B cell (primary cell): ENCODE results near the gene OLFML2B. TPM values are rescaled to one million over a fixed set of nuclear protein-coding genes. Genes with fewer than 3 reads are reported as not detected.
A peak's percentile ranks its signal among the peaks of the same experiment; 100 is the strongest.

ENCODE experiments used
- ATAC-seq: fragments of 200-7000 bp; cut with Tn5 transposase; one replicate; pipeline ENCODE4 v1.10.0; 2021; ENCODE audit warnings: low read depth, mild to moderate bottlenecking, moderate number of reproducible peaks, moderate library complexity
- CTCF ChIA-PET: fragments of 350-600 bp; sonication (Branson Sonifier 250); formaldehyde crosslinking; loops from one replicate; lab custom pipeline; 2021; ENCODE audit warnings: antibody characterized with exemption, inconsistent platforms; lab: Charles Lee
- POLR2A ChIA-PET: fragments of 350-600 bp; sonication (Branson Sonifier 250); formaldehyde crosslinking; loops from one replicate; lab custom pipeline; 2021; ENCODE audit warnings: antibody characterized with exemption; lab: Charles Lee
- DNase-seq: peaks from one replicate; pipeline ENCODE4 v3.0.0; 2013
- H2AFZ ChIP-seq: 2 replicates; pipeline ENCODE4 v1.6.1; 2012; ENCODE audit warnings: mild to moderate bottlenecking, low read depth, low read length; ENCODE audit not compliant: insufficient read depth, poor library complexity, severe bottlenecking
- H3K27ac ChIP-seq, 2 donors: 1 replicate in 1 of 2; 2 replicates in 1 of 2; pipeline ENCODE4 v1.5.1; 2012 to 2013; ENCODE audit warnings: low read length in 2 of 2, mild to moderate bottlenecking in 2 of 2, moderate library complexity in 1 of 2
- H3K27me3 ChIP-seq, 4 experiments: fragments of 200-600 bp in 1 of 4; sonication (generic) in 1 of 4; replicated peaks in 1 of 4; 1 replicate in 2 of 4; 2 replicates in 2 of 4; pipeline versions ENCODE4 v1.6.1 to v1.7.0; 2013 to 2016; ENCODE audit warnings: low read length in 3 of 4, mild to moderate bottlenecking in 2 of 4, mixed read lengths in 1 of 4, moderate library complexity in 1 of 4; ENCODE audit not compliant: insufficient read depth in 4 of 4, control insufficient read depth in 3 of 4; ENCODE audit errors: control extremely low read depth in 1 of 4
- H3K36me3 ChIP-seq, 2 experiments: replicated peaks in 1 of 2; 1 replicate in 1 of 2; 2 replicates in 1 of 2; pipeline versions ENCODE4 v1.6.1 to v1.7.1; 2013; ENCODE audit warnings: low read length in 1 of 2; ENCODE audit not compliant: insufficient read depth in 2 of 2, control insufficient read depth in 1 of 2; ENCODE audit errors: control extremely low read depth in 1 of 2, extremely low read depth in 1 of 2
- H3K4me1 ChIP-seq, 2 donors: fragments of 200-600 bp in 1 of 2; sonication (generic) in 1 of 2; 1 replicate in 1 of 2; 2 replicates in 1 of 2; pipeline versions ENCODE4 v1.5.1 to v1.6.1; 2013 to 2017; ENCODE audit warnings: low read length in 2 of 2; ENCODE audit not compliant: control insufficient read depth in 2 of 2, insufficient read depth in 2 of 2
- H3K4me2 ChIP-seq: replicated peaks from 2 replicates; pipeline ENCODE3; 2012; ENCODE audit warnings: mild to moderate bottlenecking, low read depth, low read length; ENCODE audit not compliant: poor library complexity, severe bottlenecking
- H3K4me3 ChIP-seq, 5 experiments: fragments of 200-600 bp in 1 of 5; sonication (generic) in 1 of 5; 1 replicate in 3 of 5; 2 replicates in 2 of 5; pipeline versions ENCODE4 v1.5.1 to v1.7.0; 2011 to 2016; ENCODE audit warnings: low read length in 4 of 5, mild to moderate bottlenecking in 4 of 5, low read depth in 2 of 5, control low read depth in 1 of 5, moderate library complexity in 1 of 5; ENCODE audit not compliant: insufficient read depth in 1 of 5; ENCODE audit errors: control extremely low read depth in 1 of 5, extremely low read depth in 1 of 5
- H3K79me2 ChIP-seq: fragments of 200-600 bp; sonication (generic); one replicate; pipeline ENCODE4 v1.6.0; 2016; ENCODE audit warnings: low read length; ENCODE audit not compliant: control insufficient read depth, insufficient read depth
- H3K9ac ChIP-seq: fragments of 200-600 bp; sonication (generic); 2 replicates; pipeline ENCODE4 v1.6.1; 2017; ENCODE audit warnings: mild to moderate bottlenecking, low read length, moderate library complexity
- H3K9me3 ChIP-seq, 3 donors: one replicate each; pipeline versions ENCODE4 v1.6.1 to v1.7.1; 2013; ENCODE audit warnings: low read length in 2 of 3; ENCODE audit not compliant: control insufficient read depth in 2 of 3, insufficient read depth in 1 of 3; ENCODE audit errors: control extremely low read depth in 1 of 3
- H4K20me1 ChIP-seq: 2 replicates; pipeline ENCODE4 v1.6.0; 2012; ENCODE audit warnings: mild to moderate bottlenecking, low read length; ENCODE audit not compliant: insufficient read depth, control insufficient read depth, poor library complexity, severe bottlenecking
- H3K27ac Mint-ChIP-seq: one replicate; pipeline ENCODE4 v1.8.0; 2021; ENCODE audit warnings: mixed read lengths
- H3K27me3 Mint-ChIP-seq: one replicate; pipeline ENCODE4 v1.8.0; 2021; ENCODE audit warnings: mixed read lengths
- H3K4me1 Mint-ChIP-seq: one replicate; pipeline ENCODE4 v1.8.0; 2021; ENCODE audit warnings: mixed read lengths
- H3K4me3 Mint-ChIP-seq: one replicate; pipeline ENCODE4 v1.8.0; 2021; ENCODE audit warnings: mixed read lengths
- H3K9me3 Mint-ChIP-seq: one replicate; pipeline ENCODE4 v1.8.0; 2022; ENCODE audit warnings: mixed read lengths; ENCODE audit not compliant: insufficient read depth
- CTCF ChIP-seq: fragments of 200-600 bp; IDR thresholded peaks from one replicate; pipeline ENCODE4 v1.8.0; 2022; ENCODE audit warnings: antibody characterized with exemption, mild to moderate bottlenecking
- EZH2 ChIP-seq: IDR thresholded peaks from 2 replicates; pipeline ENCODE4 v1.6.1; 2012; ENCODE audit warnings: borderline replicate concordance, low read depth, mild to moderate bottlenecking, moderate library complexity, low read length; ENCODE audit not compliant: insufficient read depth, poor library complexity, severe bottlenecking
- WGBS: methylation state at CpG from one replicate; pipeline ENCODE4 v1.1.5; 2013; ENCODE audit warnings: missing lambda C conversion rate; ENCODE audit not compliant: insufficient coverage; 5-methylcytosine and 5-hydroxymethylcytosine counted together
- intact Hi-C: fragments of 100-400 bp; cut with micrococcal nuclease; formaldehyde crosslinking; loops from one replicate; pipeline ENCODE4 v1.10.0; 2022
- polyA plus RNA-seq: library from polyadenylated mRNA; depleted of rRNA; stranded (reverse); fragments of >200 nt; gene quantifications from 2 replicates; pipeline ENCODE4 v1.2.3, GENCODE V29; 2012
- total RNA-seq, 2 donors: library from RNA; stranded (reverse); fragments of 120-200 nt in 1 of 2; gene quantifications; 1 replicate in 1 of 2; 2 replicates in 1 of 2; pipeline versions ENCODE4 v1.2.3 to v1.2.4, GENCODE V29; 2013 to 2022

The OLFML2B gene
- total and polyA plus RNA-seq, 2 donors (not counting 1 experiment from before 2014, with no cell fraction given), result not detected

- Mint-ChIP-seq H3K4me1 (peaks cover 11% of the 10 kb centered on the region), H3K9me3 (no peaks in the 10 kb centered on the region), H3K27ac (no peak overlapping the region), H3K27me3 (peaks cover 63% of the 10 kb centered on the region), H3K4me3 (peak overlapping the region; percentile 86)
- Histone ChIP-seq H3K4me1 (peaks cover 13% of the 10 kb centered on the region in 2 donors), H3K79me2 (no peaks in the 10 kb centered on the region), H3K4me3 (peak overlapping the region in 4 of 5 experiments; percentile 24 to 71 (median 46)), H2AFZ (peak overlapping the region; percentile 72), H3K4me2 (peak overlapping the region; percentile 97), H3K9me3 (no peaks in the 10 kb centered on the region), H4K20me1 (no peaks in the 10 kb centered on the region), H3K9ac (peak overlapping the region; percentile 68), H3K36me3 (no peaks in the 10 kb centered on the region), H3K27me3 (peaks cover 0 to 47% (median 38%) of the 10 kb centered on the region in 4 experiments), H3K27ac (no peak overlapping the region)
- CTCF ChIA-PET, result no interaction called here
- ATAC-seq (no peak), DNase-seq (peak; percentile 27)
- 1% methylated on average over 21 of the region's 29 CpGs for WGBS
- TF ChIP-seq EZH2, result no peak
- TF ChIP-seq CTCF, result no peak
- intact Hi-C loops, result no loop called here
- POLR2A ChIA-PET, result no interaction called here
These were observed 46.6 kb upstream of the OLFML2B start for GRCh38 chr1:162070094-162070748.

DNA sequence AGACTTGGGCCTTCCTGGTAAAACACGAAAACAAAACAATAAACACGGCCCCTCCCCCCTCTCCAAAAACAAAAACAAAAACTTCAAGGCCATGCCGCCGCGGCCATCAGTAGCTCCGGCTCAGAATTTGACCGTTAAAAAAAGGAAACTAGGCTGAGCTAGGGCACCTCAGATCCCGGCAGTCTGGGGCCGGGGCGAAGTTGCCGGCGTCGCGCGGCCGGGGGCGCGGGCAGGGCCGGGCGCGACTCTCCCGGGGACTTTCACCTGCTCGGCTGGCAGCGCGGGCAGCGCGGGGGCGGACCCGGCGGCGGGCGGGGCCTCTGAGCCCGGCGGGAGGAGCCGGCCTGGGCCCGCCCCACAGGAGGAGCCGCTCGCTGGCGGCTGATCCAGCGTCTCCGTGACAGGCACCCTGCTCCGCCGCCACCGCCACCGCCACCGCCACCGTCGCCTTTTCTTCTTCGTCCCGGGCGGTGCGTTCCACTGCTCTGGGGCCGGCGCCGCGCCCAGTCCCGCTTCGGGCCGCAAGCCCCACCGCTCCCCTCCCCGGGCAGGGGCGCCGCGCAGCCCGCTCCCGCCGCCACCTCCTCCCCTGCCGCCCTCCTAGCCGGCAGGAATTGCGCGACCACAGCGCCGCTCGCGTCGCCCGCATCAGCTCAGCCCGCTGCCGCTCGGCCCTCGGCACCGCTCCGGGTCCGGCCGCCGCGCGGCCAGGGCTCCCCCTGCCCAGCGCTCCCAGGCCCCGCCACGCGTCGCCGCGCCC lies 45.8 kb upstream of the OLFML2B start, which contains the start of gene NOS1AP:
TSS of gene NOS1AP (plus strand) at position 358 of the 760 bp plus-strand sequence. CDS start 487 bp downstream, outside the sequence.
- POLR2A ChIA-PET, result no interaction called here
- intact Hi-C loops, result no loop called here
- H3K4me3 ChIP-seq, result peak within 1 kb of the TSS; percentile 11 to 71 (median 41)
- peak; percentile 57 for TF ChIP-seq EZH2
- TF ChIP-seq CTCF, result no peak
- CTCF ChIA-PET, result no interaction called here
- H3K4me3 Mint-ChIP-seq, result peak within 1 kb of the TSS; percentile 86
- ATAC-seq (peak; percentile 100), DNase-seq (peak; percentile 77)
- H2AFZ ChIP-seq, result peak within 1 kb of the TSS; percentile 72
- H4K20me1 ChIP-seq, result no peaks in the 10 kb centered on the region
- H3K27ac ChIP-seq, result no peak within 1 kb of the TSS
- H3K27ac Mint-ChIP-seq, result no peak within 1 kb of the TSS
- no peaks in the 10 kb centered on the region for H3K9me3 Mint-ChIP-seq
- H3K27me3 Mint-ChIP-seq, result peaks cover 63% of the 10 kb centered on the region
- H3K9ac ChIP-seq, result peak within 1 kb of the TSS; percentile 68
- WGBS, result under 1% methylated on average over 95 of the region's 95 CpGs
- H3K4me1 Mint-ChIP-seq, result peaks cover 11% of the 10 kb centered on the region
- no peaks in the 10 kb centered on the region for H3K9me3 ChIP-seq
- H3K4me1 ChIP-seq, result peaks cover 13% of the 10 kb centered on the region in 2 donors
- H3K79me2 ChIP-seq, result no peaks in the 10 kb centered on the region
- peaks cover 0 to 51% (median 43%) of the 10 kb centered on the region in 4 experiments for H3K27me3 ChIP-seq
- peak within 1 kb of the TSS; percentile 97 for H3K4me2 ChIP-seq
- H3K36me3 ChIP-seq, result no peaks in the 10 kb centered on the region
